Memory B cell (primary cell): Measurements from ENCODE around the gene CA10.

Experiments
- ATAC-seq: fragments of 150-1000 bp; cut with Tn5 transposase; 2 replicates; pipeline ENCODE4 v1.10.0; 2021; ENCODE audit warnings: low read depth, mild to moderate bottlenecking, moderate library complexity
- DNase-seq, 2 donors: peaks; one replicate each; pipeline ENCODE4 v3.0.0; 2022; ENCODE audit warnings: low spot score in 2 of 2
- H3K27ac Mint-ChIP-seq: one replicate; pipeline ENCODE4 v1.8.0; 2022; ENCODE audit warnings: mild to moderate bottlenecking, moderate library complexity, mixed read lengths
- H3K27me3 Mint-ChIP-seq: one replicate; pipeline ENCODE4 v1.8.0; 2022; ENCODE audit warnings: mixed read lengths
- H3K36me3 Mint-ChIP-seq: one replicate; pipeline ENCODE4 v1.8.0; 2022; ENCODE audit warnings: mild to moderate bottlenecking, mixed read lengths
- H3K4me1 Mint-ChIP-seq: one replicate; pipeline ENCODE4 v1.8.0; 2022; ENCODE audit warnings: mixed read lengths
- H3K4me3 Mint-ChIP-seq: one replicate; pipeline ENCODE4 v1.8.0; 2022; ENCODE audit warnings: mild to moderate bottlenecking, moderate library complexity, mixed read lengths
- H3K9me3 Mint-ChIP-seq: one replicate; pipeline ENCODE4 v1.8.0; 2022; ENCODE audit warnings: mixed read lengths

The CA10 gene

DNA sequence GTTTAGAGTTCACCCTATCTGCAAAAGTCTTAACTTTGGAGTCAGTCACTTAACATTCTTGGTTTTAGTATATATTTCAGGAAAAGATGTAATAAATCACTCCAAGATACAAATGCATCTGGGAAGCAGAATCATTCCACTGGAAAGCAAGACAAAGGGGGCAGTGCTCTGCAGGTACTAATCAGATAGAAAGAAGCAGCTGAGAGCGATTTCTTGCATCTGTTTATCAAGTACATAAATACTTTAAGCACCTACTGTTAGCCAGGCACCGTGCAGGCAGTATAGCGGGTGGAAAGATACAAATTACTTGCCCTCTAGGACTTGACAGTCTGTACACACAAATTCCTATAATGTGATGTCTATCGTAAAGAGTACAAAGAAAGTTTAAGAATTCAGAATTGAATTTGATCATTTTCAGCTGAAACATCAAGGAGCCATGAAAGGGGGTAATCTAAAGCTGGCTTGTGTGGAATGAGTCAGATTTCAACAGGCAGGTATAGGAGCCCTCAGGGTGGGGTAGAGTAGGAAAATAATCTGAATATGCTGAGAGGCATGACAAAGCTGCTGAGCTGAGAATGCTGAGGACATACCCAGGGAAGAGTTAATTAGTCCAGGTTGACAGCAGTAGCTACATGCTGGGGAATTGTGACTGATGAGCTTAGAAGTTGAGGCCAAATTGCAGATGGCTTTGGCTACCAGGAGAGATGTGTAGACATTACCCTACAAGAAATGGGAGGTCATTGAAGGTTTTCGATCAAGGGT lies 110.2 kb downstream of the CA10 start:
- H3K27me3 Mint-ChIP-seq, result no peaks in the 10 kb centered on the region
- peaks cover 20% of the 10 kb centered on the region for H3K9me3 Mint-ChIP-seq
- no peak overlapping the region for H3K27ac Mint-ChIP-seq
- ATAC-seq (no peak), DNase-seq (no peak)
- no peaks in the 10 kb centered on the region for H3K36me3 Mint-ChIP-seq
- H3K4me1 Mint-ChIP-seq, result no peaks in the 10 kb centered on the region
- no peak overlapping the region for H3K4me3 Mint-ChIP-seq

- Mint-ChIP-seq H3K4me3 (no peak overlapping the region), H3K4me1 (no peaks in the 10 kb centered on the region), H3K27me3 (no peaks in the 10 kb centered on the region), H3K36me3 (no peaks in the 10 kb centered on the region), H3K27ac (no peak overlapping the region), H3K9me3 (peaks cover 16% of the 10 kb centered on the region)
- no peak for DNase-seq
- ATAC-seq, result no peak
Observed at GRCh38 chr17:52047086-52047485, 111.4 kb downstream of the CA10 start.

GRCh38 chr17:52041123-52041617 lies 117.3 kb downstream of the CA10 start:
- no peak for DNase-seq
- Mint-ChIP-seq H3K27ac (no peak overlapping the region), H3K9me3 (peaks cover 3% of the 10 kb centered on the region), H3K27me3 (no peaks in the 10 kb centered on the region), H3K4me3 (no peak overlapping the region), H3K4me1 (no peaks in the 10 kb centered on the region), H3K36me3 (no peaks in the 10 kb centered on the region)
- ATAC-seq, result no peak

DNA sequence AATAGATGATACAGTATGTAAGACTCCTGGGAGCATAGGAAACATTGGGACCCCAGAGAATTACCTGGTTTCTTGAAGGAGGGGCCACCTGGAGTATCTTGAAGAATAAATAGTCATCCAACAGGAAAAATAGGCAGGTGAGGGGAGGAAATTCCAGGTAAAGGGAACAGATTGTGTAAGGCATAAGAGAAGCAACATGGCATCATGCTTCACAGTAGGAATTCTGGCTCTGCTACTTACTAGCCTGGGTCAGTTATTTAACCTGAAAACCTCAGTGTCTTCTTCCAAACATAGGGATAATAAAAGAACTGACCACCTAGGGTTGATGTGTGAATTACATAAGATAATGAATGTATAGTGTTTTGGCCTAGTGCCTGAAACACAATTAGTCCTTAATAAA lies 122.1 kb downstream of the CA10 start:
- peaks cover 5% of the 10 kb centered on the region for H3K9me3 Mint-ChIP-seq
- H3K4me3 Mint-ChIP-seq, result no peak overlapping the region
- H3K27ac Mint-ChIP-seq, result no peak overlapping the region
- no peaks in the 10 kb centered on the region for H3K27me3 Mint-ChIP-seq
- ATAC-seq (no peak), DNase-seq (no peak)
- no peaks in the 10 kb centered on the region for H3K36me3 Mint-ChIP-seq
- no peaks in the 10 kb centered on the region for H3K4me1 Mint-ChIP-seq

DNA sequence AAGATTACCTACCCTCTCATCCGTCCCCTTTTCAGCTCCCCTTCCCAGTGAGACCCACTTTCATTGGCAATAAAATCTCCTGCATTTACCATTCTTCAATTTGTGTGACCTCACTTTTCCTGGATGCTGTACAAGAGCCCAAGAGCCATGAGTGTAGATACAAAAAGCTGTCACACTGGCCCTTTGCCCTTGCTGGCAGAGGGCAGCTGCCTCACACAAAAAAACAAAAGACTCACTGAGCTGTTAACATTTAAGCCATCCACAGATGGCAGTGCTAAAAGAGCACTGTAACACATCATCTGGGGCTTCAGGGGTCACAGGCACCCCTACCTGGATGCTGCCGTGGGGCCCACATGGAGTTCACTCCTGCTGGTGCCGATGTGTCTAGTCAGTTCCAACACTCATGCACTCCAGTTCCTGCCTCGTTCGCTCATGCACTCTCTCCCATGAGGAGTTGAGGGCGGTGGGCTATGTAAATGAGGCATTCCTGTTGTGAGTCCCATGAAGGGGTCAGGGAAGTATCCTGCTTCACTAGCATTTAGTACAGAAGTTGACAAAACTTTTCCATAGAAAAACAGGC lies 123.1 kb downstream of the CA10 start:
- Mint-ChIP-seq H3K27me3 (no peaks in the 10 kb centered on the region), H3K4me1 (no peaks in the 10 kb centered on the region)

DNA sequence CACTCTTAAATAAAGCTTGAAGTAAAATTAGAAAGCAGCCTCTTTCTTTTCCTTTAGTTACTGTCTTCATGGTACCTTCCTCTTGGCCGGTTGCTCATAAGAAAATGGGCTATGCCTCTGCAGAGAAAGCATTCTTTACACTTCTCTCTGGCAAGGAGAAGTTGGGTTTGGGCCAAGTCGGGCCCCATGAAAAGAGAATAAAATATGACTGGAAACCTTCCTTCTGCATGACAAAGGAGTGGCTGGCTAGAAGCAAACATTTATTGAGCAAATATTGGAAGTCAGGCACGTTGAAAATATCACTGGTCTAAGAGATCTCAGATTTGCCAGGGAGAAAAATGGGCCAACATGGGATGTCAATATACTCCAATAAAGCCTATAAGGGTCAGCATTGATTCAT lies 126.1 kb downstream of the CA10 start:
- H3K9me3 Mint-ChIP-seq, result peaks cover 6% of the 10 kb centered on the region
- no peaks in the 10 kb centered on the region for H3K27me3 Mint-ChIP-seq
- DNase-seq (no peak), ATAC-seq (no peak)
- H3K4me1 Mint-ChIP-seq, result no peaks in the 10 kb centered on the region
- H3K4me3 Mint-ChIP-seq, result no peak overlapping the region
- H3K27ac Mint-ChIP-seq, result no peak overlapping the region
- H3K36me3 Mint-ChIP-seq, result no peaks in the 10 kb centered on the region

More for the DNA sequence above, 123.1 kb downstream of the CA10 start:
- no peak for ATAC-seq
- no peak for DNase-seq
- no peak overlapping the region for H3K4me3 Mint-ChIP-seq
- H3K9me3 Mint-ChIP-seq, result peaks cover 5% of the 10 kb centered on the region
- no peaks in the 10 kb centered on the region for H3K36me3 Mint-ChIP-seq
- no peak overlapping the region for H3K27ac Mint-ChIP-seq

DNA sequence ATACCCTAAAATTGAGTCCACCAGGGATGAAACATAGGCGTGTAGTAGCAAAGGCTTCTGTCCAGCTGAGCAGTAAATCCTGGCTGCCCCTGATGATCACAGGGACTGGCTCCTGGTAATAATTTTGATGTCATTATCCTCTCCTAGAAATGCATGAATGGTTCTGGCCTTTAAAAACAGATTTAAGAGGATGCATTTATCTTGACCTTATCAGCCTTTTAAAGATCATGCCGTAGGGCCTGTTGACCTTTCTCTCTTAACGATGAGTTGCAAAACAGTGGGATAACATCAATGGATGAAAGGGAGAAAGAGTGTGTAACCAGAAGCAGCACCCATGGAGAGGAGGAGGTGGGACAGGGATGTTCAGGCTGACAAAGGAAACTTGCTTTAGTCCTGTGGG lies 128.5 kb downstream of the CA10 start:
- no peaks in the 10 kb centered on the region for H3K4me1 Mint-ChIP-seq
- no peaks in the 10 kb centered on the region for H3K27me3 Mint-ChIP-seq
- H3K27ac Mint-ChIP-seq, result no peak overlapping the region
- H3K36me3 Mint-ChIP-seq, result no peaks in the 10 kb centered on the region
- no peak overlapping the region for H3K4me3 Mint-ChIP-seq
- H3K9me3 Mint-ChIP-seq, result peaks cover 4% of the 10 kb centered on the region
- no peak for DNase-seq
- no peak for ATAC-seq

DNA sequence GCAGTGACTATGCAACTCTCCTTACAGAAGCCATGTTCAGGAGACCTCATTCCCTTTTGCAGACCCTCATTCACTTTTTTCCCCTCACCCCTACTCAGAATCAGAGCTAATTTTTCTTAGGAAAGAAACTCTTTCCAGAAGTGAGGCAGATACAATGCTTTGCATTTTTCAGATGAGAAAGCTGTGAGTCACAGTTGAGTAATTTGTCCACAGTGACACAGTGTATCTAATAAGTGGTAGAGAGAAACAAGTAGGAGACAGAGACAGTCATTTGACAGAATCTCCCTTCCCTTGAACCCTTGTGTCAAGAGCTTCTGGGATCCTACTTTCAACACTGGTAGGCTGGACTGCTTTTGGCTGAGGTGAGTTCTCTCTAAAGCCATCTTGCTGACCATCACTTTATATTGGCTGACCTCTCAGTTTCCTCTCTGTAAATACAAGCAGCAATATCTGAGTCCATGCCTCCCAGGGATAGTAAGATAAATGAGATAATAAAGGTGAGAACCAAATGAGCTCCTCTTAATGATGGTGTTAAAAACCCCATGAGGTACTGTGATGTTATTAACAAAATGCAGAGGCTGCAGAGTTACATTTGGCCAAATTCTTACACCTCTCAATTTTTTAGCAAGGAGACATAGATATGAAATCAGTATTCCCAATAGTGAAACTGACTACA lies 130.8 kb downstream of the CA10 start:
- H3K36me3 Mint-ChIP-seq, result no peaks in the 10 kb centered on the region

GRCh38 chr17:52027081-52027480 lies 131.4 kb downstream of the CA10 start:
- H3K9me3 Mint-ChIP-seq, result peaks cover 1% of the 10 kb centered on the region
- no peak for ATAC-seq
- no peaks in the 10 kb centered on the region for H3K4me1 Mint-ChIP-seq
- no peaks in the 10 kb centered on the region for H3K27me3 Mint-ChIP-seq
- H3K36me3 Mint-ChIP-seq, result no peaks in the 10 kb centered on the region
- no peak overlapping the region for H3K27ac Mint-ChIP-seq
- DNase-seq, result no peak
- no peak overlapping the region for H3K4me3 Mint-ChIP-seq

More for the DNA sequence above, 130.8 kb downstream of the CA10 start:
- no peak for DNase-seq
- Mint-ChIP-seq H3K9me3 (peaks cover 1% of the 10 kb centered on the region), H3K4me3 (no peak overlapping the region), H3K4me1 (no peaks in the 10 kb centered on the region), H3K27me3 (no peaks in the 10 kb centered on the region), H3K27ac (no peak overlapping the region)
- ATAC-seq, result no peak

DNA sequence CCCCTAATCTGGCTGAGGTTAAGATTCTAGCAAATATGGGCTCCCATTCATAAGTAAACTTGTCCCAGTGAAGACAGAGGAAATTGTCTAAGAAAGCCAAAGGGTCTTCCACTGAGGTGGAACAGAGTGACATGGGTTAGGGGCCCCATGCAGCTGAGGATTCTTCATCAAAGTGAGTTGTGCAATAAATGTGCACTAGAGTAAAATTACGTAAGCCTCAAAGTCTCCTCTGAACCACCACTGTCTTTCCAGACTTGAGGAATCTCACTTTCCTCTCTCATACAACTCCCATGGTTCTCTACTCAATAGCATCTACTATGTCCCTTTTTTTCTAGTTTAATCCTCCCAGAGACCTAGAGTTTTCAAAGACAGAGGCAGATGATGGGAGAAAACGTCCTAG lies 132.4 kb downstream of the CA10 start:
- H3K4me1 Mint-ChIP-seq, result no peaks in the 10 kb centered on the region
- DNase-seq, result no peak
- no peak for ATAC-seq
- peaks cover 1% of the 10 kb centered on the region for H3K9me3 Mint-ChIP-seq
- no peak overlapping the region for H3K4me3 Mint-ChIP-seq
- H3K36me3 Mint-ChIP-seq, result no peaks in the 10 kb centered on the region
- H3K27ac Mint-ChIP-seq, result no peak overlapping the region
- H3K27me3 Mint-ChIP-seq, result no peaks in the 10 kb centered on the region

DNA sequence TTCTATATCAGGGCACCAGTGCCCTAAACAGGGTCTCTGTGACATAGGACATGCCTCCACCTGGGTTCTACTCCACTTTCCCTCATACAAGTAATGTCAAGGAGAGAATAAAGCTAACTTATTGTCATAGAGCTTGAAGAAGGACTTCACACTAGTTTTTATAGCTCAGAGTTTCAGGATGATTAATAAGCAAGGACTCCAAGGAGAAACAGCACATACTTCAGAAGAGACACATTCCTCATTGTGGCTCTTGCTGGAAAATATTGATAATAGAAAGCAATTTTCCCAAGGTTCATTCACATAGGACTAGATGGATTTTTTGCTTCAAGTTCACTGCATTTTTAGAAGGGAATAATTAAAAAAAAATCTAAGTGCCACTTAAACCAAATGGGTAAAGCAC lies 133.3 kb downstream of the CA10 start:
- no peak overlapping the region for H3K4me3 Mint-ChIP-seq
- no peaks in the 10 kb centered on the region for H3K36me3 Mint-ChIP-seq
- H3K4me1 Mint-ChIP-seq, result no peaks in the 10 kb centered on the region
- ATAC-seq (no peak), DNase-seq (no peak)
- no peaks in the 10 kb centered on the region for H3K27me3 Mint-ChIP-seq
- no peak overlapping the region for H3K27ac Mint-ChIP-seq
- H3K9me3 Mint-ChIP-seq, result peaks cover 1% of the 10 kb centered on the region

GRCh38 chr17:52024300-52024870 lies 134.1 kb downstream of the CA10 start:
- H3K27ac Mint-ChIP-seq, result no peak overlapping the region
- H3K4me1 Mint-ChIP-seq, result no peaks in the 10 kb centered on the region
- no peaks in the 10 kb centered on the region for H3K36me3 Mint-ChIP-seq
- DNase-seq (no peak), ATAC-seq (no peak)
- no peak overlapping the region for H3K4me3 Mint-ChIP-seq
- H3K9me3 Mint-ChIP-seq, result no peaks in the 10 kb centered on the region
- no peaks in the 10 kb centered on the region for H3K27me3 Mint-ChIP-seq

DNA sequence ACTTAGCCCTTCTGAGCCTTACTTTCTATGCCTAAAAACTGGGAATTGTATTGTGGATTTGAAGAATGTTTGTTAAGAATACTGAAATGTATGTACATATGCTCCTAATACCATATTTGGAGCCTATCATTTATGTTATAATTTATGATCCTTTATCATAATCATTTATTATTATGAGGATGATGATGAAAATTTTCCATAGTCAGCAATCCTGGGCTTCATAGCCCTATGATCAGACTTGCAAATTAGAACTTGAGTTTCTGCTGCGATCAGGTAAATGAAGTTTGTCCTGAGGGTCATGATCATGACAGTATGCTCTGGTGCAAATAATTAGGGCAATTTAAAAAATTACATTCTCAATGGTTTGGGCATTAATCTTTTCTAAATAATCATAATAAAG lies 147.4 kb downstream of the CA10 start:
- peaks cover 3% of the 10 kb centered on the region for H3K9me3 Mint-ChIP-seq
- H3K4me1 Mint-ChIP-seq, result no peaks in the 10 kb centered on the region
- H3K36me3 Mint-ChIP-seq, result no peaks in the 10 kb centered on the region
- no peak for ATAC-seq
- DNase-seq, result no peak
- H3K27me3 Mint-ChIP-seq, result no peaks in the 10 kb centered on the region
- no peak overlapping the region for H3K4me3 Mint-ChIP-seq
- H3K27ac Mint-ChIP-seq, result no peak overlapping the region

- Mint-ChIP-seq H3K36me3 (no peaks in the 10 kb centered on the region), H3K27ac (no peak overlapping the region), H3K4me3 (no peak overlapping the region), H3K9me3 (peaks cover 2% of the 10 kb centered on the region), H3K27me3 (no peaks in the 10 kb centered on the region), H3K4me1 (no peaks in the 10 kb centered on the region)
- DNase-seq, result no peak
- ATAC-seq, result no peak
Observed at GRCh38 chr17:51999654-52000053, 158.9 kb downstream of the CA10 start.
